IPS-20b (cell line): ENCODE data around the gene CLIC4.
"Not testable (repeated sequence)": the region's sequence is repeated elsewhere in the genome, so short reads cannot be mapped to it uniquely, and the experiment has no call there.

Experiments used
- H3K27ac ChIP-seq: one replicate; pipeline ENCODE4 v1.5.1; 2013; ENCODE audit warnings: low read length
- H3K27me3 ChIP-seq: 2 replicates; pipeline ENCODE4 v1.6.1; 2013; ENCODE audit warnings: mild to moderate bottlenecking, low read length, inconsistent platforms; ENCODE audit not compliant: insufficient read depth
- H3K36me3 ChIP-seq: 2 replicates; pipeline ENCODE4 v1.6.1; 2013; ENCODE audit warnings: low read depth, mild to moderate bottlenecking, inconsistent platforms, low read length, moderate library complexity; ENCODE audit not compliant: insufficient read depth
- H3K4me1 ChIP-seq: 2 replicates; pipeline ENCODE4 v1.6.1; 2013; ENCODE audit warnings: mild to moderate bottlenecking, control low read depth, inconsistent platforms, low read length, moderate library complexity; ENCODE audit not compliant: insufficient read depth
- H3K4me3 ChIP-seq: 2 replicates; pipeline ENCODE4 v1.5.1; 2013; ENCODE audit warnings: mild to moderate bottlenecking, low read length, inconsistent platforms
- H3K9ac ChIP-seq: 2 replicates; pipeline ENCODE4 v1.6.1; 2013; ENCODE audit warnings: low read depth, mild to moderate bottlenecking, inconsistent platforms, low read length, moderate library complexity
- H3K9me3 ChIP-seq: 2 replicates; pipeline ENCODE4 v1.6.1; 2013; ENCODE audit warnings: mild to moderate bottlenecking, low read depth, low read length, inconsistent platforms; ENCODE audit not compliant: insufficient read depth

Gene CLIC4

GRCh38 chr1:24803987-24804530, 58.8 kb downstream of the CLIC4 start:
- Histone ChIP-seq H3K27ac (no peak overlapping the region), H3K36me3 (peaks cover 17% of the 10 kb centered on the region), H3K9ac (no peak overlapping the region), H3K27me3 (no peaks in the 10 kb centered on the region), H3K4me3 (no peak overlapping the region), H3K9me3 (no peaks in the 10 kb centered on the region), H3K4me1 (no peaks in the 10 kb centered on the region)

- Histone ChIP-seq H3K4me3 (no peak overlapping the region), H3K9ac (no peak overlapping the region), H3K27me3 (no peaks in the 10 kb centered on the region), H3K4me1 (no peaks in the 10 kb centered on the region), H3K9me3 (no peaks in the 10 kb centered on the region), H3K36me3 (peaks cover 17% of the 10 kb centered on the region), H3K27ac (no peak overlapping the region)
Observed at GRCh38 chr1:24805534-24806301, 60.5 kb downstream of the CLIC4 start.

GRCh38 chr1:24806588-24806987, 61.3 kb downstream of the CLIC4 start:
- no peak overlapping the region for H3K27ac ChIP-seq
- no peaks in the 10 kb centered on the region for H3K27me3 ChIP-seq
- H3K36me3 ChIP-seq, result peaks cover 18% of the 10 kb centered on the region
- no peaks in the 10 kb centered on the region for H3K4me1 ChIP-seq
- no peak overlapping the region for H3K9ac ChIP-seq
- no peak overlapping the region for H3K4me3 ChIP-seq
- H3K9me3 ChIP-seq, result no peaks in the 10 kb centered on the region

- H3K4me3 ChIP-seq, H3K27me3 ChIP-seq, H3K27ac ChIP-seq, H3K4me1 ChIP-seq, H3K9me3 ChIP-seq, H3K9ac ChIP-seq: not testable (repeated sequence)
- peaks cover 41% of the 10 kb centered on the region for H3K36me3 ChIP-seq
Observed at GRCh38 chr1:24811494-24811893, 66.2 kb downstream of the CLIC4 start.

GRCh38 chr1:24820221-24820620, 75.0 kb downstream of the CLIC4 start:
- H3K27me3 ChIP-seq, H3K9ac ChIP-seq, H3K4me1 ChIP-seq, H3K9me3 ChIP-seq, H3K27ac ChIP-seq, H3K4me3 ChIP-seq: not testable (repeated sequence)
- H3K36me3 ChIP-seq, result peaks cover 24% of the 10 kb centered on the region

GRCh38 chr1:24822887-24823286, 77.6 kb downstream of the CLIC4 start:
- no peak overlapping the region for H3K9ac ChIP-seq
- no peak overlapping the region for H3K27ac ChIP-seq
- H3K27me3 ChIP-seq, result no peaks in the 10 kb centered on the region
- H3K9me3 ChIP-seq, result no peaks in the 10 kb centered on the region
- H3K4me3 ChIP-seq, result no peak overlapping the region
- H3K36me3 ChIP-seq, result peaks cover 29% of the 10 kb centered on the region
- H3K4me1 ChIP-seq, result no peaks in the 10 kb centered on the region

- H3K9ac ChIP-seq, H3K9me3 ChIP-seq, H3K27ac ChIP-seq, H3K27me3 ChIP-seq, H3K4me3 ChIP-seq, H3K4me1 ChIP-seq: not testable (repeated sequence)
- peaks cover 27% of the 10 kb centered on the region for H3K36me3 ChIP-seq
Observed at GRCh38 chr1:24823486-24823885, 78.2 kb downstream of the CLIC4 start.

GRCh38 chr1:24825174-24825573, 79.9 kb downstream of the CLIC4 start:
- no peaks in the 10 kb centered on the region for H3K4me1 ChIP-seq
- no peak overlapping the region for H3K9ac ChIP-seq
- no peak overlapping the region for H3K4me3 ChIP-seq
- H3K27me3 ChIP-seq, result no peaks in the 10 kb centered on the region
- no peak overlapping the region for H3K27ac ChIP-seq
- peaks cover 27% of the 10 kb centered on the region for H3K36me3 ChIP-seq
- H3K9me3 ChIP-seq, result no peaks in the 10 kb centered on the region

GRCh38 chr1:24826510-24826909, 81.3 kb downstream of the CLIC4 start:
- H3K4me1 ChIP-seq, result no peaks in the 10 kb centered on the region
- H3K4me3 ChIP-seq, result no peak overlapping the region
- H3K27ac ChIP-seq, result no peak overlapping the region
- no peak overlapping the region for H3K9ac ChIP-seq
- H3K9me3 ChIP-seq, result no peaks in the 10 kb centered on the region
- H3K36me3 ChIP-seq, result peaks cover 26% of the 10 kb centered on the region
- H3K27me3 ChIP-seq, result no peaks in the 10 kb centered on the region

- peaks cover 21% of the 10 kb centered on the region; the same call in 1 of the 2 replicates for H3K36me3 ChIP-seq
- H3K4me1 ChIP-seq, result no peaks in the 10 kb centered on the region
- no peaks in the 10 kb centered on the region for H3K27me3 ChIP-seq
- no peak overlapping the region for H3K9ac ChIP-seq
- no peaks in the 10 kb centered on the region for H3K9me3 ChIP-seq
- H3K4me3 ChIP-seq, result no peak overlapping the region
- H3K27ac ChIP-seq, result no peak overlapping the region
Observed at GRCh38 chr1:24827379-24828135, 82.3 kb downstream of the CLIC4 start.

- H3K36me3 ChIP-seq, result peaks cover 21% of the 10 kb centered on the region; the same call in 1 of the 2 replicates
- no peak overlapping the region for H3K4me3 ChIP-seq
- H3K27ac ChIP-seq, result no peak overlapping the region
- no peaks in the 10 kb centered on the region for H3K9me3 ChIP-seq
- H3K9ac ChIP-seq, result no peak overlapping the region
- no peaks in the 10 kb centered on the region for H3K4me1 ChIP-seq
- no peaks in the 10 kb centered on the region for H3K27me3 ChIP-seq
Observed at GRCh38 chr1:24828183-24828886, 83.1 kb downstream of the CLIC4 start.
